Omental fat pad (tissue), 4 donors: Measurements from ENCODE around the gene RDH12. TPM values are rescaled to one million over a fixed set of nuclear protein-coding genes. Genes with fewer than 3 reads are reported as not detected.

Source experiments
- ATAC-seq: fragments of 150-250 bp; one replicate; pipeline ENCODE4 v1.9.1; 2016; ENCODE audit warnings: mild to moderate bottlenecking, moderate library complexity; ENCODE audit not compliant: low FRiP score
- DNase-seq: peaks from one replicate; pipeline ENCODE4 v3.0.0-alpha.2; 2019; ENCODE audit warnings: low spot score
- CTCF ChIP-seq, 3 donors: fragments of 450-650 bp; IDR thresholded peaks; one replicate each; pipeline ENCODE4 v1.5.1; 2016 to 2017; ENCODE audit warnings: antibody characterized with exemption in 3 of 3, mild to moderate bottlenecking in 3 of 3, moderate library complexity in 2 of 3
- total RNA-seq, 4 donors: library from RNA; depleted of rRNA; stranded (reverse); fragments of >200 nt; gene quantifications; one replicate each; pipeline ENCODE4 v1.1.0, GENCODE V29; 2016

RDH12 gene
- total RNA-seq, 4 donors from 2014 or later: 0.28 TPM; not detected in 3

DNA sequence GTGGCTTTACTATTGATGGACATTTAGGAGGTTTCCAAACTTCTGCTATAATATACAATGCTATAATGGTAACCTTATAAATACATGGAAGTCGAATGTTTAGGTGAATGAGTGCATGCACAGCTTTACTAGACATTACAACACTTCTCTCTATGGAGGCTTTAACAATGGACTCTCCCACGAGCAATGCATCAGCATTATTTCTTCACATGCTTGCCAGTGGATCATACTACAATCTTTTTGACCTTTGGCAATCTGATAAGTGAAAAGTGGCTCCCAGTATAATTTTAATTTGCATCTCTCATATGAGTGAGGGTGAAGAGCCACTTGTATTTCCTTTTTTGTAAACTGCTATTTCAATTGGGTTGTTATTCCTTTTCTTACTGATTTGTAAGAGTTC lies 18.2 kb downstream of the RDH12 start:
- ATAC-seq (no peak), DNase-seq (no peak)
- TF ChIP-seq CTCF (IDR thresholded peaks at IDR 0.05): no peak

DNA sequence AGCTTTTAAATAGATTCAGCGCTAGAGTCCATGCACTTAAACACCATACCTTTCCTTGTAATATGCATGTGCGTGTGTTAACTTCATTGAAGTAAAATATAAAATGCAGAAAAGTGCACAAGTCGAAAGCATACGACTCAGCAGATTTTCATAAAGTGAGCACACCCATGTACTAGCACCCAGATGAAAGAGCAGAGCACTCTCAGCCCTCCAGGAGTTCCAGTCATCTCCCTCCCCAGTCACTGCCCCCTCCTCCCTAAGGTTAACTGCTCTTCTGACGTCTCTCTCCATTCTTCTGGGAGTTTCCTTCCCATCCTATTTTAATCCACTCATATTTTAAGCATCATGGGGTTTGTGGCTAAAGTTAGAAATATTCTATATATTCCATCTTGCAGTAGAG lies 20.2 kb downstream of the RDH12 start:
- TF ChIP-seq CTCF (IDR thresholded peaks at IDR 0.05): no peak
- ATAC-seq: no peak
- DNase-seq: no peak

DNA sequence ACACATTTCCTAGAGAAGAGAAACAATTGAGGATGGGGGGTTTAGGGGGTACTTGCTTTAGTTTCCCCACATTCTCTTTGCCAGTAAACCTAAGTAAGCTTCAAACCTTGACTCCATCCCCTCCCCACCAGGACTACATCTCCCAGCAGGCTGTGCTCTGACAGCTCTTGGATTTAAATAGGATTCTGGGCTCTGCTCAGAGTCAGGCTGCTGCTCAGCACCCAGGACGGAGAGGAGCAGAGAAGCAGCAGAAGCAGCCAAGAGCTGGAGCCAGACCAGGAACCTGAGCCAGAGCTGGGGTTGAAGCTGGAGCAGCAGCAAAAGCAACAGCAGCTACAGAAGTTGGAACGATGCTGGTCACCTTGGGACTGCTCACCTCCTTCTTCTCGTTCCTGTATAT lies 20.6 kb downstream of the RDH12 start:
- no peak for DNase-seq
- no peak for TF ChIP-seq CTCF (IDR thresholded peaks at IDR 0.05)

DNA sequence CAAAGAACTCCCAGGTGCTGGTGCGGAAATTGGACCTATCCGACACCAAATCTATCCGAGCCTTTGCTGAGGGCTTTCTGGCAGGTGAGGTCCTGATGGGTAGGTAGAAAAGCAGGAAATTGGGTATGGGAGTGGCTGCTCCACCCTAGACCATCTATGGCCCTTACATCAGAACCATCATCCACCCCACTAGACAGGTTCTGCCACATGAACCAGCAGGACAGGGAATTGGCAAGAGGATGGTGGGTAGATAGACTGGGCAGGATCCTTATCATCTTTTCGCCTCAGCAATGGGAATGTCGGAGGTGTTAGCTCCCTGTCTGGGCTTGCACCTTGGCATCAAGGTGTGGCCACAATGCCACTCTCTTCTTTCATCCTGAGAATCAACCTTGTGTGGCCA lies 23.5 kb downstream of the RDH12 start:
- no peak for TF ChIP-seq CTCF (IDR thresholded peaks at IDR 0.05)
- ATAC-seq: no peak
- no peak for DNase-seq

More for the DNA sequence above, 20.6 kb downstream of the RDH12 start:
- peak; percentile 64 for ATAC-seq

- DNase-seq (no peak), ATAC-seq (no peak)
- no peak for TF ChIP-seq CTCF (IDR thresholded peaks at IDR 0.05)
Measured at GRCh38 chr14:67727361-67727760, 25.7 kb downstream of the RDH12 start.

DNA sequence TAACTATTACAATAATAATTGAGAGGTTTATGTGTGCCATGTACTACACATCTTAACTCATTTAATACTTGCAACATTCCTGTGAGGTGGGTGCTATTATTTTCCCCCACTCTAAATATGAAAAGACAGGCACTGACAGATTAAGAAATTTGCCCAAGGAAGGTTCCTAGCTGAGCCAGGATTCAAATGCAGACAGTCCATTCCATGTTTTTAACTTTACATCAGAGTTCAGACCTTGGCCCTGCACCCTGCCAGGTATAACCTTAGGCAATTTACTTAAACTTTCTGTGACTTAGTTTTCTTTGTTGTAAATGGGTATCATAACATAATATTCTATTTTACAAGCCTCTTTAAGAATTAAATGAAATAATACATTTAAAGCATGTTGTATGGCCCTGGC lies 26.6 kb downstream of the RDH12 start:
- DNase-seq (no peak), ATAC-seq (no peak)
- TF ChIP-seq CTCF (IDR thresholded peaks at IDR 0.05): no peak

GRCh38 chr14:67729072-67729885 lies 27.6 kb downstream of the RDH12 start:
- DNase-seq (no peak), ATAC-seq (no peak)
- TF ChIP-seq CTCF (IDR thresholded peaks at IDR 0.05): no peak
